NT2/D1 (cell line): Measurements from ENCODE around the gene SLC37A1.

ENCODE experiments used
- SUZ12 ChIP-seq: IDR thresholded peaks from 2 replicates; pipeline ENCODE4 v1.6.1; 2011; ENCODE audit not compliant: insufficient read length, insufficient read depth; ENCODE audit errors: extremely low read depth
- YY1 ChIP-seq: IDR thresholded peaks from 2 replicates; pipeline ENCODE4 v1.6.1; 2011; ENCODE audit not compliant: insufficient read length, insufficient read depth
- ZNF274 ChIP-seq: IDR thresholded peaks from 2 replicates; pipeline ENCODE4 v1.6.1; 2011; ENCODE audit warnings: mild to moderate bottlenecking, low read depth, low read length

DNA sequence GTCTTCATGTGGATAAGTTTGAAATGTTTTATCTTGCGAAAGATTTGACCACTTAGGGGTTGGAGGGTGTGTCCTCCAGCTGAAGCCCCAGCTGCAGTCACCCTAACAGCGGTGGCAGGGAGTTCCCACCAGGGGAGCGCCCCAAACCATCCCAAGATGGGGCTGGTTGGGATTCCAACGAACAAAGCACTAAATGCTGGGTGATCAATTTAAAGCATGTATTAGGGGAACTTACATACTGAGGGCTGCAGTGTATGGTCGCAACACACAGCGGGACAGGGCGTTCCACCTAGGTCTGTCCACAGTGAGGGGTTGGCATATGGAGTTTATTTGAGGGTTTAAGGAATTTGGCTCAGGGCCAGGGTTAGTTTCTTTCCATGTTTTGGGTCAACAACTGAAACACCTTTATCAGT lies 26.3 kb downstream of the SLC37A1 start:
- TF ChIP-seq YY1 = no peak
- TF ChIP-seq ZNF274 = no peak
- no peak for TF ChIP-seq SUZ12
